Epithelial cell of proximal tubule (primary cell): Measurements from ENCODE around the gene TRIM9. TPM values are rescaled to one million over a fixed set of nuclear protein-coding genes. Genes with fewer than 3 reads are reported as not detected.
"Not testable (repeated sequence)": the region's sequence is repeated elsewhere in the genome, so short reads cannot be mapped to it uniquely, and the experiment has no call there.

Source experiments
- DNase-seq: peaks from one replicate; pipeline ENCODE4 v3.0.0-alpha.2; 2011; ENCODE audit warnings: low read depth
- H3K4me3 ChIP-seq: 2 replicates; pipeline ENCODE4 v1.5.1; 2011; ENCODE audit warnings: low read depth, mild to moderate bottlenecking, low read length
- CTCF ChIP-seq: conservative IDR thresholded peaks from 2 replicates; pipeline ENCODE4 v1.5.1; 2012; ENCODE audit warnings: low read depth, mild to moderate bottlenecking, low read length
- total RNA-seq: library from RNA; depleted of rRNA; stranded (reverse); fragments of >200 nt; gene quantifications from 2 replicates; pipeline ENCODE4 v1.2.3, GENCODE V29; 2015

Gene TRIM9
- total RNA-seq, 1 donor from 2014 or later, result 0.69 TPM

- TF ChIP-seq CTCF, result no peak
- no peak for DNase-seq
These were observed 131.0 kb downstream of the TRIM9 start for GRCh38 chr14:50963919-50964318.

GRCh38 chr14:50961605-50962221 is 133.2 kb downstream of the TRIM9 start:
- peak; percentile 78 for DNase-seq
- no peak for TF ChIP-seq CTCF
- no peak overlapping the region for H3K4me3 ChIP-seq

More at GRCh38 chr14:50963919-50964318, 131.0 kb downstream of the TRIM9 start:
- H3K4me3 ChIP-seq, result no peak overlapping the region

- DNase-seq, result no peak
- no peak for TF ChIP-seq CTCF
- H3K4me3 ChIP-seq, result no peak overlapping the region
These were observed 137.6 kb downstream of the TRIM9 start for GRCh38 chr14:50957296-50957695.

- not testable (repeated sequence) for DNase-seq, H3K4me3 ChIP-seq
These were observed 138.5 kb downstream of the TRIM9 start for GRCh38 chr14:50956421-50956820.

GRCh38 chr14:50955373-50956043 is 139.4 kb downstream of the TRIM9 start:
- no peak overlapping the region for H3K4me3 ChIP-seq
- TF ChIP-seq CTCF, result peak; percentile 61
- DNase-seq, result peak; percentile 84

- H3K4me3 ChIP-seq, result no peak overlapping the region
- TF ChIP-seq CTCF, result peak; percentile 76
- DNase-seq, result no peak
These were observed 140.0 kb downstream of the TRIM9 start for GRCh38 chr14:50954811-50955372.

- no peak for TF ChIP-seq CTCF
- no peak overlapping the region for H3K4me3 ChIP-seq
- no peak for DNase-seq
These were observed 141.4 kb downstream of the TRIM9 start for GRCh38 chr14:50953502-50953901.
